Cardiac septum (tissue), 1 donor: ENCODE results near the gene MB. TPM values are rescaled to one million over a fixed set of nuclear protein-coding genes. Genes with fewer than 3 reads are reported as not detected.

Experiments
- DNase-seq: peaks from one replicate; pipeline ENCODE4 v3.0.0-alpha.2; 2020; ENCODE audit warnings: low spot score
- intact Hi-C: fragments of 100-400 bp; cut with DNase I; formaldehyde crosslinking; loops from one replicate; pipeline ENCODE4 v1.14.0; 2022
- total RNA-seq: library from RNA; stranded (reverse); fragmentation: NEBNext Ultra II Directional; extraction: Animal tissue kit (Norgen Biotek cat#: 25700); gene quantifications from one replicate; pipeline ENCODE4 v1.2.1, GENCODE V29; 2021
- donor health status: DM: no; HTN: no; CAD: no.

The MB gene
- total RNA-seq, 1 donor from 2014 or later: 7,641 TPM

DNA sequence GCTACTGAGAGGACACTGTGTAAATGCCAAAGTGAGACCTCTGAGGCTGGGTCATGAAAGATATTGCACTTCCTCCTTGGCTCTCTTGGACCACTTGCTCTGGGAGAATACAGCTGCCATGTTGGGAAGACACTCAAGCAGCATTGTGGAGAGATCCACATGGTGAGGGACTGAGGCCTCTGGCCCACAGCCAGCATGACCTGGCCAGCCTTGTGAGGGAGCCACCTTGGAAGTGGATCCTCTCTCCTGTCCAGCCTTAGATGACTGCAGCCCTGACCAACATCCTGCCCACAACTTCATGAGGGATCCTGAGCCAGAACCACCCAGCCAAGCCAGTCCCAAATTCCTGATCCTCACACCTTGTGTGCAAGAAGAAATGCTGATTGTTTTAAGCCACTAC is 30.4 kb downstream of the MB start:
- intact Hi-C loops: loop anchor here (1.0 kb wide), 2 partner anchors 26 to 36 kb away; no protein-coding TSS in a partner anchor
- no peak for DNase-seq

DNA sequence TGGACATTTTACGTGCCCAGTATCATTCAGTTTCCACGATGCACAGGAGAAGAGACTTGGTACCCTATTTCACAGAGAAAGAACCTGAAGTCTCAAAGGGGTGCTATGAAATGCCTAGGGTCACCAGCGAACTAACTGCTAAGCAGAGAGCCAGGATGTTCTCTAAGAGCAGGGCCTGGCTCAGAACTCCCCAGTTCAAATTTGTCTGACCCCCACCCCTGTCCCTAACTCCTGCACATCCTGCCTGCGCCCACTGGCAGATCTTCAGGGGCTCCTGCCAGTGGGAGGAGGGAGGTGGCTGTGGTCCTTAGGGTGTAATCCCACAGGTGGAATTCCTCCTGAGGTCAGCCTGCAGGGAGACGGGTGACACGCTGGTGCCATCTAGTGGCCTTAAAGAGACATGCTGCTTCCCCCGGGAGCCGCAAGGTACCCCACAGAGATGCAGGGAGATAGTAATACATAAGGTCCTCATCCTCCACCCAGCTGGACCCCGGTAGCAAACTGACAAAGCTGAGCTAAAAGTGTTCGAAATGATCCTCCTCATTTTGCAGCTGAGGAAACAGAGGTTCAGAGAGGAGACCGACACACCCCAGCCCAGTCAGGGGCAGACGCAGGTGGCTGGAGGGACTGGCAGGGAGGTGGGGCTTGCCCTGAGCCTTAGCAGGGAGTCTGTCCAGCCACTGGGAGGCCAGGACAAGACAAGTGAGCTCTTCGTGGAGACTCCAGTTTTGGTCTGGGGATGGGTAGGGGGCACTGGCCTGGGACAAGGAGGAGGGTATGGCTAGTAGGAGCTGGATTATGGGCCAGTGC is 34.1 kb downstream of the MB start:
- intact Hi-C loops: loop anchor here (1.0 to 2.0 kb wide), 2 partner anchors 152 to 232 kb away; no protein-coding TSS in a partner anchor
- peak; percentile 85 for DNase-seq

DNA sequence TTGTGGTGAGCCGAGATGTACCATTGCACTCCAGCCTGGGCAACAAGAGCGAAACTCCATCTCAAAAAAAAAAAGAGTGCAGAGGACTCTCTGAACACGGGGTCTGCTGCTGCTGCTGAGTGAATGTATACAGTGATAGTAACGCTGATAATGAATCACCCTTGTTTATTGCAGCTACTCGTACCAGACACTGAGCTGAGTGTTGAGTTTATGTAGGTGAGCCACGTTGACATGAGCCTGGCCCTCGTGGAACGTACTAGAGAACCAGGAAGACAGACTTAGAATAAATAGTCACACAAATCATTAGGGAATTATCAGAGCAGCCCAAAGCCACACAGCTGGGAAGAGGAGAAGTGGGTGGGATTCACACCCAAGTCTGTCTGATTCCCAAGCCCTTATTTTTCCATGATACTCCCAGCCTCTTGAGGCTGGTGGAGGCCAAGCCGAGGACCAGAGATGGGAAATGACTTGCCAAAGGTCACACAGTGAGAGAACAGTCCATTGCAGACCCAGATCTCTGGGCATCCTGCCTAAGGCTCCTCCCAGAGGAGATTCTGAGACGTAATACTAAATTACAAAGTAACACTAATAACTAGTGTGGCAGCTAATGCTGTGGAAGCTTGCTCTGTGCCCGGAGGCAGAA is 34.8 kb downstream of the MB start:
- no peak for DNase-seq
- intact Hi-C loops: loop anchor here (2.0 kb wide), 1 partner anchor 232 kb away; no protein-coding TSS in a partner anchor

DNA sequence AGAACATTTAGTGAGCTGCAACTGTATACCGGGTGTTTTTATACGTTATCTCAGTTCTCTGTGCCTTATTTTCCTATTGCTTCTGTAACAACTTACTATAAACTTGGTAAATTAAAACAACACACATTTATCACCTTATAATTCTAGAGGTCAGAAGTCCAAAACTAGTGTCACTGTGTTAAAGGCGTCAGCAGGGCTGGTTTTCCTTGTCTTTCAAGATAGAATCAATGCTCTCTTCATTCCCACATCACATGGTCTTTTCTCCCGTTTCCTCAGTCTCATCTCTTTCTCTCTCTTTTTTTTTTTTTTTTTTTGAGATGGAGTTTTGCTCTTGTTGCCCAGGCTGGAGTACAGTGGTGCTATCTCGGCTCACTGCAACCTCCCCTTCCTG is 36.1 kb downstream of the MB start:
- intact Hi-C loops: no loop called here
- no peak for DNase-seq

DNA sequence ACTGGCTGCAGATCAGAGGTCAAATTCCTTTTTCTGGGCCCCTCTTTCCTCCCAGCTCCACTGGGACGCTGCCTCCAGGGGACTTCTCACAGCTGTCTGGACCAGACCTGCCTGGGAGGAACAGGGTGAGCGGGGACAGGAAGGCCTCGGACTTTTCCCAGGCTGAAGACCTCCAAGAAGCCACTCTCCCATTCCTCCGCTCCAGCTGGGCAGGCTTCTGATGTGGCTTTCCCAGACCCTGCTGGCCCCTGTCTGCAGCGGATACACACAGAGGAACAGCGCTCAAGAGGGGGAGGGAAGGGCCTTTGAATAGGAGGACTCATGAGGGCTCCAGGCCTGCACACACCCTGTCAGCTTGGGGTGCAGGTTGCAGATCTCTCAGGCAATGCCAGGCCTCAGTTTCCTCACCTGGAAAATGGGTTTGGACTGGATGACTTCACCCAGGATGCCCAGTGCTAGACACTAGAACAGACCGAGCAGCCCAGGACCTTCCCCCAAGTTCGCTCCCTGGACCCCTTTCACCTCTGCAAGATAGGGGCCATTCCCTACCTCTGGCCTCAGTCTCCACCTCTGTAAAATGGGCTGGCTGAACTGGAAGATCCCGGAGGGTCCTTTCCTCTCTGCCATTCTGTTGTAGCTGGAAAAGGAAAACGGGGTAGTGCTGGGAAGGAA is 36.6 kb downstream of the MB start:
- DNase-seq: no peak
- intact Hi-C loops: no loop called here

DNA sequence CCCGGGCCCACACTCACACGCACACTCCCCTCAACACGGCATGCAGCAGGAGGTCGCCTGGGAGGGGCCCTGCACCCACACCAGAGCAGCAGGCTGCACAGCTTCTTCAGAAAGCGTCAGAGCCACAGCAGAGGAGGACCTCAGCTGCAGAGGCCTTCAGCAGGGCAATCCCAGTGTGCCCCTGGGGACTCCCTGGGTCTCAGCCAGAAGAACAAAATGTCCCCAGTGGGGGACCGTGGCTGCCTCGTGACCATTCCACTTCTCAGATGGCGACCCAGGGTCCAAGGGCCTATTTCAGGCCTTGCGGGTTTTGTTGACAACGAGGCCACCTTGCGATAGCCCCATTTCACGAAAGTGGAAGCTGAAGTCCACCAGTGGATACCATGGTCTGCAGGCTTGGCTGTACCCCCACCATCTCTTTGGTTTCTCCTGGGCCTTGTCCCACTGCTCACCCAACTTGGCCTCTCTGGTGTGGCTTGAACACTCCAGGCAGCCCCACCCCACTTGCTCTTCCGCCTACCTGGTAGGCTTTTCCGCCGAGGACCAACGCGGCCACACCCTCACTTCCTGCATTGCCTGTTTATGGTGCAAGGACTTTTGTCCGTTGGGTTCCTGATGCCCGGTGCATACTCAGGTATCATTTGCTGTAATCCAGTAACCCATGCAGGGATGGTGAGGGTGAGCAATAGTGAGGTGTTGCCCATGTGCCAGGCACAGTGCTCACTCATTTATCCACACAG is 38.1 kb downstream of the MB start:
- no peak for DNase-seq
- intact Hi-C loops: no loop called here

DNA sequence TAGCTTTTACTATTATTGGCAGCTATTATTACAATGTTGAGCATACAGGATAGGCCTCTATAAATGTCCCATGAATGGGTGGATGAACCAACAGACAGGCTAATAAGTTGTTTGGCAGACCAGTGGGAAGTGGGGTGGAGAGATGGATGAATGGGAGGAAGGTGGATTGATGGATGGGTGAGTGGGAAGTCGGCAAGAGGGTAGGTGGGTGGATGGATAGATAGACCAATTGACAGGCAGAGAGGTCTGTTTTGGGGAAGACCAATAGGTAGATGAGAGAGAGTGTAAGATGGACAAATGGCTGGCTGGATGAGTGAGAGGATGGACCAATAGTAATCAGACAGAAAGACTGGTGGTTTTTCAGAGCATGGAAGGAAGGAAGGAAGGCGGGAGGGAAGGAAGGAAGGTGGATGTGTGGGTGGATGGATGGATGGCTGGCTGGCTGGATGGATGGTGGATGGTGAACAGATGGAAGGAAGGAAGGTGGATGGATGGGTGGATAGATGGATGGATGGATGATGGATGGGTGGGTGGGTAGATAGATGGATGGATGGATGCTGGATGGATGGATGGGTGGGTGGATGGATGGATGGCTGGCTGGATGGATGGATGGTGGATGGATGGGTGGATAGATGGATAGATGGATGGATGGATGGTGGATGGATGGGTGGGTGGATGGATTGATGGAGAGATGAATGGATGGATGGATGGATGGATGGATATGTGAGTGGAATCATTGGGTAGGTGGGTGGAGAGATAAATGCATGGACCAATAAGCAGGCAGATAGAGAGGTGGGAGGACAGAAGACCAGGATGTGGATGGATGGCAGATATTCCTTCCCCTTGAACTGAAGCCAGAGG is 39.1 kb downstream of the MB start:
- intact Hi-C loops: no loop called here
- no peak for DNase-seq

DNA sequence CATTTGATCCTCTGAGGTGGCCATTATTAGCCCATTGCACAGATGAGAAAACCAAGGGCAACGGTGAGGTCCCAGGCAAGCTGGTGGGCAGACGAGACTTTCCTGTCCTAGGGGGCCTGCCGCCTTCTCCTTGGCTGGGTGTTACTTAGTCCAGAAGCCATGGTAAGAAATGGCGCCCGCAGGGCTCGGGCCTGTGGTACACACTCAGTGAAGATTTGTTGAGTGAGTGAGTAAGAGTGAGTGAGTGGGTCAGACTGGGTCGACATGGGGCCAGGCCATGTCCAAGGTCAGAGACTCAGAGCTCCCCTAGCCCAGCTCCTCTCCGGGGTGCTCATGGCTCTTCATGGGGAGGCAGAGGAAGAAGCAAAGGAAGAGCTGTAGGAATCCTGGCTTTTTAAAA is 40.5 kb downstream of the MB start:
- no peak for DNase-seq
- intact Hi-C loops: no loop called here

DNA sequence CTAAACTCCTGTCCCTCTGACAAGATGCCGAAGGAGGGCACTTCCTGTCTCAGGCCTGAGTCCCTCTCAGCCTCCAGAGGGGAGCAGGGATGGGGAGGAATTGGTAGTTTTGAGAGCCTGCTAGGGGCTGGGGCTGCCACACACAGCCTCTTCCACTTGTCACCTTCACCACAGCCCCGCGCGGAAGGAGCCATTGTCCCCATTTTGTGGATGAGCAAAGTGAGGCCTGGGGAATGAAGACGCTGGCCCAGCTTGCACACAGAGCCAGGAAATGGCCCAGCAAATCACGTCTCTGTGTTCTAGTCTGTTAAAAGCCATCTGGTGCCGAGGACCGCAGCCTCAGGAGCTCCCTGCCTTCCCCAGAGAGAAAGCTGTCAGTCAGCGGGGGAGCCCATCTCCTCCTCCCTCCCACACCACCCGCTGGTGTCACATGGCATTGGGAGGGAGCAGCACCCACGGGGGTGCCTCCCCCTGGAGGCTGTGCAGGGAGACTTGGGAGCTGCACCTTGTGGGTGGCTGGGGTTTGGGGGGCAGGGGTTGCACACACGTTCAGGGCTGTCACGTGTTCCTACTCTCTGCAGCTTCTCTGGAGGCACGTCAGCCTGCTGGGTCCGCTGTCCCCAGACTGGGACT is 41.9 kb downstream of the MB start:
- intact Hi-C loops: no loop called here
- no peak for DNase-seq

DNA sequence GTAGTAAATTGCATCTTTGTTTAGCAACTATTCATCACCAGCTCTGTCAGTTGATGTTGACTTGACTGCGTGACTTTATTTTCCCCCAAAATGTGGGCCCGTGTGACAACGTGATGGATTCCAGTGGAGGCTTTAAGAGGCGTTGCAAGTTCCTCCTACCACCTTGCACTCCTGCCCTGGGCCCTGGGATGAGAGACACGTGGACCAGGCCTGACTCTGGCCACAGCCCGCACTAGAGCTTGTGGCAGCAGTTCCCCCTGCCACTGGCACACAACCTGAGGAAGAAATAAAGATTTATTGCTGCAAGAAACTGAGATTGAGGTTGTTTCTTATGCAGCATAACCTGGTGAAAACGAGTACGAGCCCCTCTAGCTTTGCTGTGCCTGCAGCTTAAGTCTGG is 44.6 kb downstream of the MB start:
- no peak for DNase-seq
- intact Hi-C loops: no loop called here

DNA sequence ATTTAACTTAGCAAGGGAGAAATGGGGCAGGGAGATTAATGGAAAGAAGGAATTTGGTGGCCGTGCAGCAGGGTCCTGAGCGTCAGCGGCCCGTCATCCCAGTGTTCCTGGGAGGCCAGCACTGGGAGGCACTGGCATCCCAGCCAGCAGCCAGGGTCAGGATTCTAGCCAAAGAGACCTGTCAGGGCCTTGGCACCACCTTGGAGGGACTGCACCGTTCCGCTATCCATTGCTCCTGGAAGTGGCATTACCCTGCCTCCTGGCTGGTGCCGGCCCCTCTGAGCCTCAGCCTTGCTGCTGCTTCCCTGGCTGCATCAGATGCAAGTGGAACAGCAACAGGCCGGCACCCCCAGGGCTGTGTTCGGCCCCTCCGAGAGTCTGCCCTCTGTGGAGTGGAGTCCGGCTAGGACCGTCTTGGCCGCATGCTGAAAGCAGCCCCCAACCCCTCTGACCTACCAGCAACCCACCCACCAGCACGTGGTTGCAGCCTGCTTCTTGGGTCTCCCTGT is 46.4 kb downstream of the MB start:
- DNase-seq: no peak

DNA sequence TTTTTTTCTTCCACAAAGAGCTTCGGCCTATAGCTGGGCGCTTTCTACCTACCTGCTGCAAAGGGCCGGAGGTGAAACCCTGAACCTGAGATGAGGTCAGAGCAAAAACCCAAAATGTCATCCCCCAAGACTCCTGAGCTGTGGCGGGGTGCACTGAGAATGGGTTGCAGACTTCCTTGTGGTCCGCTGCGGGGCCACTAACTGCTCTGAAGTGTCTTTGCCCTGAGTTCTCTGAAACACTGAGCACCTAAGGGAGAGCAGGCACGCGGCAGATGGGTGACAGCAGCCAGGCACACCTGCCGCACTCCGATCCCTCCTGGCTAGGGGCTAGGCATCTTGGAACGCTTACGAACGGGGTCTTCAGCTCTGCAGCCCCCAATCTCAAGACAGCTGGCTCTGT is 47.2 kb downstream of the MB start:
- DNase-seq: no peak

More for the DNA sequence above, 46.4 kb downstream of the MB start:
- intact Hi-C loops: no loop called here

DNA sequence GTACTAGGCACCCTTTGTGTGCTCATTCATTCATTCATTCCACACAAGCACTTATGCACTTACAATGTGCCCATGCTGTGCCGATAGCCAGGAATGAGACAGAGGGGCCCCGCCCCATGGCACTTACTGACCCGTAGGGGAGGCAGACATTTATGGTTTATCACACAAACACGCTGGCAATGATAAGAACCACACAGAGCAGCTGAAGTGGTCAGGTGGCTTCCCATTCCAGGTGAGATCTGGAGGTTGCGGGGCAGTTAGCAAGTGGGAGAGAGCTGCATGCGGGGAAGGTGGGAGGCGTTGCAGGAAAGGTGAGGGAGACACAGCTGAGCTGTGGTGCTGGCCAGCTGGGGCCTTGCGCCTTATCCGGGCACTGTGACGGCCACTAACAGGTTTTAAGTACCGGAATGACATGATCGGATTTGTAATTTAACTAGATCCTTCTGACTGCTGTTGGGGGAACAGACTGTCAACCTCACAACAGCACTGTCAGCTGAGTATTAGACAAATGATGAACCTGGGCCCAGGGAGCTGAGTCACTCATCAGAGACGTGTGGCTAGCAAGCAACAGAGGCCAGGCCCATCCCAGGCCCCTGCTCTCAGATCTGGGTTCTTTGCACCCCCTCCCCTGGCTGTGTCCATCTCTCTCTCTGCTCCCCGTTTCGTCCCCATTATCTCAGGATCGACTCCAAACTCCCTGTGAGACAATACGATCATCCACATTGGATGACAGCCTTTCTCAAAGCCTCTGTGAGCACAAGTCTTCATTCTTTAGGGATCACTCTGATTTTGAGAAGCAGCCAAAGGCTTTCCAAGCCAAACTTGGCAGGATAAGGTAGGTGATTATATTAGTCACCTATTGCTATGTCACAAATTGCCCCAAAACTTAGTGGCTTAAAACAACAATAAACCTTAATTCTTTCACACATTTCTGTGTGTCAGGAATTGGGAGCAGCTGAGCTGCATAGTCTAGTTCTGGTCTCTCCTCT is 48.1 kb downstream of the MB start:
- no peak for DNase-seq

More for the DNA sequence above, 47.2 kb downstream of the MB start:
- intact Hi-C loops: no loop called here

DNA sequence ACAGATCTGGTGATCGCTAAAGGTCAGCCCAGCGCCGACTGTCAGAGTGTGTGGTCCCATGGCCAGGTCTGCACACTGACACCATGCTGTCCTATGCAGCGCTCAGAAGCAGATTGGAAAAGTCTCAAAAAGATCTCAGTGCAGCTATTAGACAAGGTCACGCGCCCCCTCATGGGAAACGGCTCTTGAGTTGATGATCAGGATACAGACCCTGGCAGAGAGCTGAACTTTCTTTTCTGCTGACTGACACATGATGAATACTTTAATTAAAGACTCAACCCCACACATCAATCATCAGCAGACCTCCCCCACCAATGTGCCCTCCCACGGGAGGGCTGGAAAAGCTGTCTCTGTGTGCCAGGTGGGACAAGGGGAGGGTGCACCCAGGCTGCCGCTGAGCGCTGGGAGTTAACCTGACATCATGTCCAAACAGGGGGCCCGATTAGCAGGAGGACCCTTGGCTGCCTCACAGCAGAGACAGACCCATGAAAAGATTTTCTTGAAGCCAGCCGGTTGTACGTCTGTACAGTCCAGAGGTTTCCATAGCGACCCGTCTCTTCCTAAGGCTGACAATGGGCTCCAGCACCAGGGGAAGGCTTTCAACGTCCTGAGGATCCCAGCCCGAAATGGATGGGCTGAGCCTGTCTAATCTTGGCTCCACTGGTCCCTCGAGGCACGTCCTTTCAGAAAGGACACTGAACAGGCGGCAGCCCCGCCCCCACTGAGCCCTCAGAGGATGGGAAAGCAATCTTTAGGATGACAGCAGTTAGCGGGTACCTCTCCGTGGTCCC is 49.6 kb downstream of the MB start:
- DNase-seq: no peak
- intact Hi-C loops: no loop called here

More for the DNA sequence above, 48.1 kb downstream of the MB start:
- intact Hi-C loops: no loop called here

DNA sequence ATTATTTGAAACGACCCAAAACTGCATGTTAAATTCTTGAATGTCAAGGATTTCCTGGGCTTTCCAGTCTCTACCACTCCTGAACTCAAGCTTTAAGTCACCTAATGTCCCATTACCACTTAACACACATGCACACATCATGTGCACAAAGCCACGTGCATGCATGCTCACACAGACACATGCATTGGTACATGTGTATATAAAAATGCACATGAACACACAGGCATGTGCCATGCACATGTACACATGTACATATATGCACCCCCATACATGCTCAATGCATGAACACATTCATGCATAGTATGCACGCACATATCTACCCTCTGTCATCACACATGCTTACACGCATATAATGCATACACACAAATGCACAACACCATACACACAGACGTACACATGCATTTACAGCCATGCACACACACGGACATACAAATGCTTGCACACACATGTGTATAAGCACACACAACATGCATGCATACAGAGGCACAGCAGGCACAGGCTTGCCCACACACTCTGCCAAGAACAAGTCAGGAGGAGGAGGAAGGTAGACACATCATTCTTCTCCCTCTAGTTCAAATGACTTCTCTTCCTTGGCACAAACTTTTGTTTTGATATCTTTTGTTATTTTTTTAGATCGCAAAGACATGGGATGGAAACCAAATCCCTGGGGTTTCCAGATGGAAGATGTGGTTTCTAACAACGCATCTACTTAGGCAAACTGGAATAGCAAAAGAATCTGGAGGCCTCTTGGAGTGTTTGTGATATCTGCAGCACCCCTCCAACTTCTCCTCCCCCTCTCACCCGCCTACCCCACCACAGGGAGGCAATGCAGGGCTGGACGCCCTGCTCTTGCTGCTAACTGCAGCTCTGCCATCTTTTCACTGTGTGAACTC is 51.9 kb downstream of the MB start:
- intact Hi-C loops: no loop called here
- DNase-seq: no peak
